GM23338 (cell line): ENCODE data around the gene UMODL1.

Experiments
- EZH2 ChIP-seq: fragments of 200-600 bp; sonication (generic); IDR thresholded peaks from one replicate; pipeline ENCODE4 v1.8.0; 2017; ENCODE audit warnings: antibody characterized with exemption, mild to moderate bottlenecking, low read depth; ENCODE audit not compliant: unreplicated experiment
- EZH2phosphoT487 ChIP-seq: fragments of 200-600 bp; sonication (generic); IDR thresholded peaks from one replicate; pipeline ENCODE4 v1.8.1; 2018; ENCODE audit warnings: antibody characterized with exemption; ENCODE audit not compliant: unreplicated experiment
- JUNB ChIP-seq: IDR thresholded peaks from one replicate; pipeline ENCODE4 v1.6.1; 2016; ENCODE audit warnings: antibody characterized with exemption; ENCODE audit not compliant: unreplicated experiment
- POLR2AphosphoS5 ChIP-seq: IDR thresholded peaks from 2 replicates; pipeline ENCODE4 v1.6.1; 2016; ENCODE audit warnings: antibody characterized with exemption, low read depth
- TF ChIP-seq, protein P1 (sequence below), 2 experiments: fragments of 200-600 bp in 1 of 2; sonication (generic) in 1 of 2; conservative IDR thresholded peaks; 2 replicates each; pipeline versions ENCODE4 v1.5.1 to v1.6.1; 2016 to 2017; ENCODE audit warnings: antibody characterized with exemption in 2 of 2, low read depth in 2 of 2, mild to moderate bottlenecking in 2 of 2, moderate library complexity in 1 of 2
- TF ChIP-seq, protein P2 (sequence below): IDR thresholded peaks from 2 replicates; pipeline ENCODE4 v1.6.1; 2016; ENCODE audit warnings: antibody characterized with exemption

DNA sequence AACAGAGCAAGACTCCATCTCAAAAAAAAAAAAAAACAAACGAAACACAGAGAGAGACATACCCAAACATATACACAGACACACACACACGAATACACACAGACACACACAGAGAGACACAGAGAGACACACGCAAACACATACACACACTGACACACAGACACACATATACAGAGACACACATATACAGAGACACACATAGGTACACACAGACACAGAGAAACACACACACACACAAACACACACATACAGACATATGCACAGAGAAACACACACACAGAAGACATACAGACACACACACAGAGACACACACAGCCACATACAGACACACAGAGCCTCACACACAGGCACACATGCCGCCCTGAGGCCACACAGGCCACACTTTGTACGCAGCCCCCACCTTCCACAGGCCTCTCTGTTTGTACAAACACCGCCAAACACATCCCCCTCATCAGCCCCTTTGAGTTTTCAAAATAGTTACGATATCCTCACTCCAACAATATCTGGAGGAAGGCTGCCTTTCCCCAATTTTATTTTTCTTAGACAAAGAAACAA, 90.4 kb downstream of the UMODL1 start:
- TF ChIP-seq, protein P1, sequence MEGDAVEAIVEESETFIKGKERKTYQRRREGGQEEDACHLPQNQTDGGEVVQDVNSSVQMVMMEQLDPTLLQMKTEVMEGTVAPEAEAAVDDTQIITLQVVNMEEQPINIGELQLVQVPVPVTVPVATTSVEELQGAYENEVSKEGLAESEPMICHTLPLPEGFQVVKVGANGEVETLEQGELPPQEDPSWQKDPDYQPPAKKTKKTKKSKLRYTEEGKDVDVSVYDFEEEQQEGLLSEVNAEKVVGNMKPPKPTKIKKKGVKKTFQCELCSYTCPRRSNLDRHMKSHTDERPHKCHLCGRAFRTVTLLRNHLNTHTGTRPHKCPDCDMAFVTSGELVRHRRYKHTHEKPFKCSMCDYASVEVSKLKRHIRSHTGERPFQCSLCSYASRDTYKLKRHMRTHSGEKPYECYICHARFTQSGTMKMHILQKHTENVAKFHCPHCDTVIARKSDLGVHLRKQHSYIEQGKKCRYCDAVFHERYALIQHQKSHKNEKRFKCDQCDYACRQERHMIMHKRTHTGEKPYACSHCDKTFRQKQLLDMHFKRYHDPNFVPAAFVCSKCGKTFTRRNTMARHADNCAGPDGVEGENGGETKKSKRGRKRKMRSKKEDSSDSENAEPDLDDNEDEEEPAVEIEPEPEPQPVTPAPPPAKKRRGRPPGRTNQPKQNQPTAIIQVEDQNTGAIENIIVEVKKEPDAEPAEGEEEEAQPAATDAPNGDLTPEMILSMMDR (conservative IDR thresholded peaks at IDR 0.05; ENCODE audit: low read depth in 2 of 2): no peak
- TF ChIP-seq POLR2AphosphoS5 (no peak), EZH2 (no peak), EZH2phosphoT487 (no peak), JUNB (no peak)
- TF ChIP-seq, protein P2, sequence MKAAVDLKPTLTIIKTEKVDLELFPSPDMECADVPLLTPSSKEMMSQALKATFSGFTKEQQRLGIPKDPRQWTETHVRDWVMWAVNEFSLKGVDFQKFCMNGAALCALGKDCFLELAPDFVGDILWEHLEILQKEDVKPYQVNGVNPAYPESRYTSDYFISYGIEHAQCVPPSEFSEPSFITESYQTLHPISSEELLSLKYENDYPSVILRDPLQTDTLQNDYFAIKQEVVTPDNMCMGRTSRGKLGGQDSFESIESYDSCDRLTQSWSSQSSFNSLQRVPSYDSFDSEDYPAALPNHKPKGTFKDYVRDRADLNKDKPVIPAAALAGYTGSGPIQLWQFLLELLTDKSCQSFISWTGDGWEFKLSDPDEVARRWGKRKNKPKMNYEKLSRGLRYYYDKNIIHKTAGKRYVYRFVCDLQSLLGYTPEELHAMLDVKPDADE: no peak
